T-helper 9 cell (primary cell): Measurements from ENCODE around the gene EN1.

Source experiments
- DNase-seq: peaks from one replicate; pipeline ENCODE4 v3.0.0-alpha.2; 2020

EN1 gene

DNA sequence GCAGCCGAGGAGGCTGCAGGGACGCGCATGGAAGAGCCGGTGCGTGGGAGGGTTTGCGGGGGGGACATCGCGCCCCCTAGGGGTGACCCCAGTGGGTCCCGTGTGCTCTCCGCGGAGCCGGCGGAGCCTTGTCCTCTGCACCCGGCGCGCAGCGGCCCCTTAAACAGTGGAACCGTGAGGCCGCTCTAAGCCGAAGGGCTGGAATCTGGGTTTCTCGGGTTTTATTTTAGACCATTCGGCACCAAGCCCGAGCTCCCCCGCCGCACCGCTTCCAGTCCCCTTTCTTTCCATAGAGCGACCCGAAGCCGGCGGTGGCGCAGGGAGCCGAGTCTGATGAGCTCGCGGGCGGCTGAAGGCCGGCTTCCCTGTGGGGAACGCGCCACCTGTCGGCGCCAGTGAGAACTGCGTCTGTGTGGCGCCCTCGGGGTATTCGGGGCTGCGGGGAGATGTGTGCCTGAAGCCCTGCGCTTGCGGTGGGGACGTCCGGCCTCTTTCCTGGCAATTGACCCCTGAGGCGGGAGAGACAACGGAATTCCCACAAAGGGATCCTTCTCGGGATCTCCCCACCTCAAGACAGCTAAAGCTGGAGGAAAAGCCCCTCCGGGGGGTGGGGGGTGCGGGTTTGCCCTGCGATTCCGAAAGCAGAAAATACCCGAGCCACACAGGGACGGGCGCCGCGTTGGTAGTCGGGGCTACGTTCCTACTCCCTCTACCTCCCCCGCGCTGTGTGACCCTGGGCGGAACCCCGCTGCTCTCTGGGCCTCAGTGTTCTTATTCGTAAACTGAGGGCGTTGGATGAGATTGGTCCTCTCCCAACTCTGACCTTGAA is 8.2 kb upstream of the EN1 start:
- DNase-seq: peak; percentile 75

DNA sequence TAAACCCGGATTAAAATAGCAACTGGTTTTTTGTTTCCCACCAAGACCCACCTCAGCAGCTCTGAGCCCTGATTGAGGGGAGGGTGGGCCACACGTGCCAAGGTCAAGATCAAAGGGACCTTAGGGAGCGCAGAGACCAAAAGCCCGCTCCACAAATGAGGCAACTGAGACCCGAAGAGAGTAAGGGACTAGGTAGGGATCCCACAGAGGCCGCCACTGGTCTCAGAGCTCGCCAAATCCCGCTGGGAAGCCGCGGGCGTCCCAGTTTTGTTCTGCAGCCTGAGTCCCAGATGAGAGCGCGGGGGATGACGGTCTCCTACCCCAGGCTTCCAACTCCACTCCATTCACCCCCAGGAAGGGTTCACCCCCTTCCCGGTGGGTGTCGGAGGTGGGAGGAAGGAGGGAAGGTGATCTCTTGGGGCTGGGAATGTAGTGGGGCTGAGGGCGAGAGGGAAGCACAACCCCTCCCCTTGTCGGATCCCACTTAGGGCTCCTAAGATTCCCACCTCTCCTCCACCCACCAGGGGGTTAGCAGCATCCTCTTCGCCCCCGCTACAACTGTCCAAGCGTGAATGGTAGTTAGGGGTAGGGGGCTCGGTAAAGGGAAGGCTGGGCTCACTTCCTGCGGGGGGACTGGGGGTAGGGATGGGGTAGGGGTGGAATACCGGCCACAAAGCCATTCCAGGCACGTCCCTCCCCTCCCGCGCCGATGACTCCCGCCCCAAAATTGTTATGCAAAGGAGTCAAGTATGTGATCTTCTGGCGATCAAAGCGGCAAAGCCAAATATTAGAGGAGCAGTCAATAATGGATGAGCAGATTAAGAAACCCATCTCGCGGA is 7.3 kb upstream of the EN1 start:
- DNase-seq: no peak

DNA sequence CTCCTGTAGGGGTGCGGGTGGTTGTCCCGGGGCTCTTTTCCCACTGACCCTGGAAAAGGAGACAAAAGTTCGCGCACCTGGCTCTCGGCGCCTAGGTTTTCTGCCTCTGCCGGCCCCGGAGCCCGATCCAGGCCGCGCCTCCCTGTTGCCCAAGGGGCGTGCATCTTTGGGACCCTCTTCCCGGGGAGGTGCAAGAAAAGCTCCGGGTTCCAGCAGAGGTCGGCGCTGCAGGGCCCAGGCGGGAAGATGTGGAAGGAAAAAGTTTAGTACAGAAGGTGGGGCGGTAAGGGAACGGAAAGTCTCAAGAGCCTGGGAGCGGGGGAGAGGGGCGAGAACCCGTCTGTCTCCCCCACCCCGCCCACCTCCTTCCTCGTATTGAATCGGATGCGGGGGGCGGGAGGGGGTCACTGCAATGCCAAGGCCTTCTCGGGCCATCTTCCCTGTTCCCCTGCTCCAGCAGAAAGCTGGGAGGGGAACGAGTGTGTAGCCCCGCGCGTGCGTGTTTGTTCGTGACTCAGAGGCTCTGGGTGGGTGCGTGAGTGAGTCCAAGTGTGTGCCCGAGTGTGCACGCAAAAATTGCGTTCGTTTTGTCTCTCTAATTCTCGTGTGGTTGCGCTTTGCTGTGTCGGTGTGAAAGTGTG is 6.3 kb upstream of the EN1 start:
- no peak for DNase-seq

DNA sequence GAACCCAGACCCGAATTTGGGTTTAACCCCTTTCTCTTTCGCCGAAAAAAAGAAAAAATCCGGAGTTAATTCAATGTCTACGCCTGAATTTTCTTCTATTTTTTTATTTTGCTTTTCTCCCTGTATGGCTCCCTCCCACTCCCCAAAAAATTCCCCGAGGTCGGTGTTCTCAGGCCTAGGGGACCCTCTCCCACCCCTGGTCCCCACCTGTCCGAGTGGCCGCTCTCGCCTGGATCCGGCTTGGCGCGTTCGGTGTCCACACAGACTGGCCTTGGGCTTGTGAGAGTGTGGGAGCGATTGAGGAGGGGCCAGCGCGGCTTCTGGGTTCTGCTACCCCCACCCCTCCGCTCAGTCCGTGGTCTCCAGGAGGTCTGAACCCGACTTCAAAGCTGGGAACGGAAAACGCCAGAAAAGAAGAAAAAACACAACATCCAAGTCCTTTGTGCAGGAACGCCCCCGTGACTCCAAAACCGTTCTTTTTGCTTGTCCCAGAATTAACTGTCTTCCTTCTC is 5.7 kb upstream of the EN1 start:
- DNase-seq: no peak

DNA sequence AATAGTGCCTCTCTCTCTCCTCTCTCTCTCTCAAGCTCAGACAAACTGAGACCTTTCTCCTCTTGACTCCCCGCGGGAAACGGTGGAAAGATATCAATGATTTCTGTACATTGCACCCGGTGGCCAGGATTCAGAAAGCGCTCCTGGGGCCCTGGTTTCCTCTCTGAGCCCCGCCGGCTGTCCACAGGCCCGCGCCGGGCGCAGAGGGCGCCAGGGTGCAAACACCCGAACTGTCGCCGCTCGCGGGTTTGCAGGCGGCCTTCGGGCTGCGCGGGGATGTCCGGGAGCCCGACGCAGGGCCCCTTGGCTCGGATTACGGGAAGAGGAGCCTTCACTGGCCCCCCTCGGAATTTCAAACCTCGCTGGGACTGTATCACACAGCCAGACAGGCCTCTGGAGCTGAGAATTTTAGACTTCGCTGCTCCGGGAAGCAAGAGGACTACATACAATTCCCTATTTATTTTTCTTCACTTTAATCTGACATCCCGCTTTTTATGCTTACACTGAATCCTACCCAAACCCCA is 5.2 kb upstream of the EN1 start:
- DNase-seq: no peak

DNA sequence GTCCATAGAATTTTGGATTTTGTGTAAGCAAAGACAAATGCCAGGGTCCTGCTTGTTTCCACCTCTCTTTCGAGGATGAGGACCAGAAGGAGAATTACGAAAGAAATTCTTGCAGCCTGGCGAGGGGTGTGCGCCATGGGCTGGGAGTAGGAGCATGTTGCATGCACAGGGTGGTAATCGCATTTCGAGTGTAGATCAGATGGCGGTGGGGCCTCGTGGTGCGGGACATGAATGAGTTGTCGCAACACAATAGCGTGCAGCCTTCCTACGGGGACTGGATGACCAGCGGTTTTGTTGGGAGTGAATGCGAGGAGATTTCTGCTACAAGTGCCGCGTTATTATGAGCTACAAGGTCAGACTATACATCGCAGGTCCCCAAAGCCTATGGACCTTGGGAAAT is 4.2 kb upstream of the EN1 start:
- no peak for DNase-seq

DNA sequence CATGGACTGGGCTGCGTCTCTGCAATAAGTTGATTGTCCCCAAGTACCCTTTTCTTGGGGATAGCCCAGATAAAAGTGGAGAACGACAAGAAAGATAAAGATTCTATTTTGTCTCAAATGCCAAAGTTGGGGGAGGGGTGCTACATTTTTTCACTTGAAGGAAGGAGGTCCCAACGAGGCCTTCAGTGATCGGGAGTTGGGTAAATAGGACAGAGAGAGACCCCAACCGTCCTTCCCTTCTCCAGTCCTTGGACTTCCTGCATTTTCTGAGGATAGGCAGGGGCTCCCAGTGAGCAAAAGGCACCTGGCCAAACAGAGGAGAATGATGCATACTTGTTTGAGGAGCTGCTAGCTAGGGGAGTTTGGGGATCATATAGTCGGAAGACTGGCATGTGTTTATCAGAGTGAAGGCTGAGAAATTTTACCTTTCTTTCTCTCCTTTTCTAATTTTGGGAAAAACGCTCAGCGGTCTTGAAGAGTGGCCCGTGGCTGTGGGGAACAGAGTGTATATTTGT is 3.5 kb upstream of the EN1 start:
- DNase-seq: no peak

DNA sequence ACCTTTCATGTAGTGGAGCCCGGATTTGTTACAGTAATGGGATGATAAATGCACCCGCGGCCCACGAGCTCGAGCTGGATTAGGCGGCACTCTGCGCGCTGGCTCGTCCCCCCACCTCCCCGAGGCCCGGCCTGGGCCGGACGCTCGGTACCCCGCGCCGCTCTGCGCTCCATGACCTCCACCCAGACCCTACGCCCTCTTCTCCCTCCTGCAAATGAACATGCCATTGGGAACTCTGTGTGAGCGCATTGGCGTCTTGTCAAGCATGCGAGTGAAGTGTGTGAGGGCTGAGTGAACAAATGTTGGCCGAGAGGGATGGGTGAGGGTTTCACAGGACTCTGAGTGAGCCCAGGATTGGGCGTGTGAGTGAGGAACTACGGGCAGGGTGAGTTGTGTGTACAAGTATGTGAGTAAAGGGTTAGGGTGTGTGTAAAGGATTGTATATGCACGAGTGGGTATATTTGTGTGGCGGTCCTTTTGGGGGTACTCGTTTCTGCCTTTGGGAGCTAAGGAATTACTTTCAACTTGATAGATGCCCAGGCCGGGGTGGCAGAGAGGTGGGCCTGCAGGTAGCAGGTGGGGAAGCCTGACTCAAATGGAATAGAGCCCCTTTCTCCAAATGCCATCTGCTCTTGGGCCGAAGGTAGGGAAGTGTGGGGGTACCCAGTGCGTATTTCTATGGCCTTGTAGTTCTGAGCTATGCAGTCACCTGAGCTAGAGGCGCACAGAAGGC is 2.9 kb upstream of the EN1 start:
- no peak for DNase-seq

DNA sequence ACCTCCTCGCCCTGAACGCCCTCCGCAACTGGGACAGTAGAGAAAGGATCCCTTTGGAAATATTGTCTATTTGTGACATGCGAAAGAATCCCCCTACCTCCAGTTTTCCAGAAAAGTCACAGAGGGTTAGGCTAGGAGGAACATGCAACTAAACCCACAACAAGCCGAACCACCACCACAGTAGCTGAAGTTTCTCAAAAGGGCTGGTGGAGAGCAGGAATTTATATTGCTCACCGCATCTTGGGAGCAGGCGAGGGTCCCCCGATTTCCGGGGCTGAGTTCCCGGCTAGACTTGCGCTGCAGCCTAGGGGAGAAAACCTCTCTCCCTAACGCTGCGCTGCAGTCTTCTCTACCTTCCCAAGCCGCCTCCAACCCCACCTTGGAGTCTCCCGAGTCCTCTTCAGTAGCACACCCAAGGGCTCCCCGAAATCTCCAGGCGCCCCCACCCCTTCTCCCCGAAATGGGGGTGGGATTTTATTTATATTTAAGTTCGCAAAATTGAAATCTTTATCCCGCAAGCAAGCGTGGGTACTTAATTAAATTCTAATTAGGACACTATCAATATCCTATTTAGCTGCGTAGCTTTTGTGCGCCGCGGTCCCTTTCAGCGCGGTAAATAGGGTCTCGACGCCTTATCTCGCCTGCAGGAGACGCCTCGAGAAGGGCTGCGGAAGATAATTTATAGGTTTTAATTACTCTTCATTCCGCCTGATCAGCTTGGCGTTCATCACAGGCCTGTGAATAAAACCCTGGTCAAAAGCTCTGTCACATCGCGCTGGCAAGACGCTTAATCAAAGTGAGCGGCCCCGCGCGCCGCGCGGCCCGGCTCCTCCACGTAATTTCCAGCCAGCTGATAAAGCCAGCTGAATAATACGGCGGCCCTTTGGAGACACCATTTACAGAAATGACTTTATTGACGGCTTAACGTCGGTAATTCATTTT is 2.0 kb upstream of the EN1 start:
- DNase-seq: no peak

DNA sequence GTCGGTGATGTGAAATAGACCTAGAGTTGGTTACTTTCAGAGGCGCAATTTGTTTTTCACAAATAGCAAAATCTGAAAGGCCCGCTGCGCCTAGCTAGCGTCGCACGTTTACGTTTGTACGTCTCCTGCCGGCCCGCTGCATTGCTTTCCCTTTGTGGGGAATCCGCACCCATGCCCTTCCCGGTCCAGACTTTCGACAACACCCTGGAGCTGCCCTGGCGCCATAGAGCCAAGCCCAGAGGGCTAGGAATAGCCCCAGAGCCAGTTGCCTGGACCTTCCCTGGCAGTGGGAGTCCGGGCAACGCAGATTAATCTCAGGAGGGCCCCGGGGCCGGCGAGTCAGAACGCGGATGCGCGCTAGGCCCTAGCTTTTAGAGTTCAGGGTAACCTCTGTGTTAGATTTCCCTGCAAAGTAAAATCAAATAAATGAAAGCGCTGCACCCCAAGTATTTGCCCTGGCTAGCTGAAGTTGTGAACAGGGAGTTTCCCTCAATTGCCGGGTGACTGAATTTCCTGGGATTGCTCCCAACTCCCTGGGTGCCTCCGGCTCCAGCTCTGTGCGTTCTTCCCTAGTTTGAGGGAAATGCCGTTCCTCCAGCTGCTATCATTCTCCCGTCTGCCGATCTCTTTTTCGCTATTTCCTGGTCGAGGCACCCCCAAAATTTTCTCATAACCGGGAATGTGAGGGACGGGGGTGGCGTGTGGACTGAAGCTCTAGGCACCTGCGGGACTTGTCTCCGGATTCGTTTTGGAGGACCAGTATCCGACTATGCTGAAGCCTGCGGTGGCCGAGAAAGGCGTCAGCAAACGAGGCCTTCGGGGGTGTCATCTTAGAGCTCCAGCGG is 1.2 kb upstream of the EN1 start:
- no peak for DNase-seq

DNA sequence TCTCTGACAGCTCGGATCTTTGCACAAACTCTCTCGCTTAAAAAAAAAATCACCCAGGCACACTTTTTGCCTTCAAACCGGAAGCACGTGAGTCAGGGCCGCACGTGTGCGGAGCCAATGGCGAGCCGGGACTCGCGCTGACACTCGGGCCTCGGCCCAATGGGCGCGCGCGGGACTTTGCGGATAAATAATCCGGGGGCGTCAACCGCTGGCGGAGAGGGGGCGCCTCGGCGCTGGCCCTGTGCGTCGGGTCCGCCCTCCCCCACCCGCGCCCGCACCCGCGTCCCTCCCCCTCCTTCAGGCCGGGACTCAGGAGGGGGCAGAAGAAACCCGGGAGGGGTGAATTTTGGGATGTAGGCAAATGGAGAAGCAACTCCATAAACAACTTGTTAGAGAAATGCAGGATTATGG is 319 bp upstream of the EN1 start:
- DNase-seq: no peak

DNA sequence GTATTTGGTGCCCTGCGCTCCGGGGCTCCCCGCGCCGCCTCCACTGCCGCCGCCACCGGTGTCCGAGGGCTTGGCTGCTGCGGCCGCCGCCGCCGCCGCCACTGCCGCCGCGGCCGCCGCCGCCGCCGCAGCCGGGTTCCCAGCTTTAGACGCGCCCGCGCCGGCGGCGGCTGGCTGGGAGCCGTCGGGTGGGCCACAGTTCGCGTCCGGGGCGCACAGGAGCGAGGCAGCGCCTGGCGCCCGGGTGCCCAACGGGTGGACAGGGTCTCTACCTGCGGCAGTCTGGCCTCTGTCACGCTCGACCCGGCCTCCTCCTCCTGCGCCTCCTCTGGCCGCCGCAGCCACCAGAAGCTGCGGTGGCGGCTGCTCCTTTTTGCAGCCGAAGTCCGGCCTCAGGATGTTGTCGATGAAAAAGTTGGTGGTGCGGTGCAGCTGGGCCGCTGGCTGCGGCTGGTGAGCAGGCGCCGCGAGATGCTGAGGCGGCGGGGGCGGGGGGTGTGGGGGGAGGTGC is 951 bp downstream of the EN1 start:
- DNase-seq: no peak

DNA sequence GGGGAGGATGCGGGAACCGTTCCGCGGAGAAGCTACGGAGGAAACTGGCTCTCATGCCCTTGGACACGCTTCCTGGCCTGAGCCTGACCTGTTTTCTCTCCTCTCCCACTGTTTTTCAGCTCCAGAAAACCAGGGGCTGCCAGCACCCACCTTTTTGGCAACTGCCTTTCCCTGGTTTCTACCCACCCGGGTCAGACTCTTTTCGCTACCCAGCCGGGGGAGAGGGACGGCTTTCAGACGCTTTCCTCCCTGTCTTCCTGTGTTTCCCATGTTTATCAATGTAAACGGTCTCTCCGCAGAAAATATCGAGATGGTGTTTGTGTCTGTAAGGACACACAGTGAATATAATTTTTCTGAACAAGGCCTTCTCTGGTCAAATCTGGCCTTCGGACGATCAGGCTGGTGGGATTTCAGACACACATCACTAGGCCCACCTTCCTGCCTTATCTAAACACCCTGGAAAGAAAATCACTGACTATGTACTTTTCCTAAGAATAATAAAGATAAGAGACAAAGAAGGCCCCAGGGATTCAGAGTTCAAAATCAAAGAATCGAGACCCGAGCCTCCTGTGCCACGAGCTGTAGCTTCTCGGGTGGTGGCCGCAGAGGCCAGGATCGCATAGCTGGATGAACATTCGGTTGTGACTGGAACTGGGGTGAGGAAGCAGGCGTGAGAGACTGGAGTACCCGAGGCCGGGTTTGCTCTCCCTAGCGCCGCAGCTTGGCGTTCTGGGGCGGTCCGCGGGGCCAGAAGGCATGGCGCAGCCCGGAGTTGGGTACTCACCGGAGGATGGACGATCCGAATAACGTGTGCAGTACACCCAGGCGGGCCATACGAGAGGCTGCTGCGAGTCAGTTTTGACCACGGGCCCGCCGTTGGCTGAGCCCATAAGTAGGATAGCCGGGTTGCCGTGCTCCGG is 1.7 kb downstream of the EN1 start:
- no peak for DNase-seq

DNA sequence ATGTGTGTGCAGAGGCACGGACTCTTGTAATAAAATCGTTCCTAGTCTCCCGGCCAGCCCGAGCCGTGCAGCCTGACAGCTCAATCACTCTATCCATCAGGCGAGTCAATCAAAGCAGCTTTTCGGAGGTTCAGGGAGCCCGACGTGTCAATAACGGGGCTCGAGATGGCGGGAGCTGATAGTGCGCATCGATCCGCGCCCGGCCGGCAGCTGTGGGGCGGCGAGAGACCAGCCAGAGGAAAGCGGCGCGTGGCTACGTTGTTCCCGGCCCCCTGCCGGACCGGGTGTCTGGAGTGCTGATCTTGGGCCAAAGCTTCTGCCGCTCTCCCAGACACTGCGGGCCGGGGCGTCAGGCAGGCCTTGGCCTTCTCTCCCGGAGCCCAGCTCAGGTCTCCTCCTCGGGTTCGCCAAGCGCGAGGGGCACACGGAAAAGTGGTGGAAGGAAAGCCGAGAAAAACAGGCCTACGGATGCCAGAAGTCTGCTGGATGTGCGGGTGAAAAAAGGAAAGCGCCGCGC is 2.4 kb downstream of the EN1 start:
- DNase-seq: no peak

DNA sequence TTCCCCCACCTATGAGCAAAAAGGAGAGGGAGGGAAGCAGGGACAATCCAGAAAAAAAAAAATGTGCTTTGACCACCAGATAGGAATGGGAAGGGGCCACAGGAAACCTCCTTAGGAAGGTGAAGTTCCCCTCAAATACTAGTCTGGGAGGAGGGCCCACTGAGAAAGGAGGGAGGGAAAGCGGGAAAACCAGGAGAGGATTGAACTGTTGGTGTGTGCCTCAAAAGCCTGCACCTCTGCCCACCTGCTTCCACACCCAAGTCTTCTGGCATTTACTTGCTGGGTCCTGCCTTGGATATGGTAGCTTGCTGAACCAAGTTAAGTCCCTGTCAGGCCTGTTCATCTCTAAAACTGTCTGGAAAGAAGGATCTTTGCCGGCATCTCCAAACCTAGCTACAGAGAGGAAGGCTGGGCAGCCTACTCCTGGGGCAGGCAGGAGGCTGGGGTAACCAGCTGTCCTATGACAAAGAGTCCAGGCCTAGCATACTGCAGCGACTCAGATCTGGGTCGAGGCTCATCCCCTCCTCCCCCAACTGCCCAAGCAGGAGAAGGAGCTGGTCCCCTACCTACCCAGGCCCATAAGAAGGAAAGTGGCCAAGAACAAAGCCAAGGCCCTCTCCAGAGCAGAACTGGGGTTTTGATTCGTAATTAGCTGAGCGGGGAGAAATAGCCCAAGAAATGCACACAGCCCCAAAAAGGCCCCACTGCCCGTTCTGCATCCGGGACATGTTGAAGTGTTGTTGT is 3.0 kb downstream of the EN1 start:
- DNase-seq: no peak

DNA sequence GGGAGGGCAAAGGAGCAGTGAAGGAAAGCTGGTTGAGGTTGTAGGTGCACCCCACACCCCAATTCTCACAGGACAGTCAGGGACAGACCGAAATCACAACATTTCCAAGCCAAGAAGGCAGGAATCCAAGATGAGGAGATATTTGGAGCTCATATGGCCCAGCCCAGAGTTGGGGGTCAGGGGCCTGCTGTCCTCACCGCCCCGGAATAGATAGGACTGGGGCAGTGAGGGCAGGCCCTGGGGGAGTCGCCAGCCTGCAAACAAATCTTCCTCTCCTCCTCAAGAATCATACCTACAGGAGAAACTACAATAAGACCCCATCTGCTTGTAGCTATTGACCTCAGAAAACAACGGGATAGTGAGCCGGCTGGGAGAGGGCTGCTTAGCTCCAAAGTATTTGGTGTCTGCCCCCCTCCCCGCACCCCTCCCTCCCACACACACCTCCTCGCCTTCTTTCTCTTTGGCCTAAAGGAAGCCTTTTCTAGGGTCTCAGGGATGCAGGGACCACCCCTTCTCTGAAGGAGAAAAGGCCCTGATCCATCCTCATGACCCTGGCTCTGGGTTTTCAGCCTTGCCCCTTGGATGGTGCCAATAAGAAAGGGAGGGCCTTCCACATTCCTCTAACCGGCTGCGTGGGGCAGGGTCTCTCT is 3.8 kb downstream of the EN1 start:
- DNase-seq: no peak
